Activated CD4-positive, alpha-beta T cell treated with anti-CD3 and anti-CD28 coated beads, Interleukin-2, amount 50 U/mL, for 4 hours (primary cell): ENCODE results near the gene KSR2.

Source experiments
- DNase-seq, 2 experiments: peaks; one replicate each; pipeline ENCODE4 v3.0.0-alpha.2; 2020

Gene KSR2

DNA sequence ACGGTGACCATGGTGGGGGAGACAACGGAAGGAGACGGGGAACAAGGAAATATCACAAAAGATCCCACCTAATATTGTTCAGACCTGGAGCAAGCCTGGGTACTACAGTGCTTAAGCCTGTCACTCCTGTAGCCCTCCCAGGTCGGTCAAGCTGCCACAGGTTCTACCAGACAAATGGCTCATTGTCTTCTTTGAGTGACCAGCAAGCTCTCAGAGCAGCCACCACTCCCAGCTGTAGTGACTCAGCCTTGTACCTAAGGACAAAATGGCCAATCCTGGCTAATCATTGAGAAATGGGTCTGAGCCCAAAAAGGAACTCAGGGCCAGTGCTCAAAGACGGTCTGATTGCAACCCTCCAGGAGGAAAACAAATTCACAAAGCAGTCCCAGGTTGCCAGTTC lies 368.9 kb downstream of the KSR2 start:
- DNase-seq = no peak

DNA sequence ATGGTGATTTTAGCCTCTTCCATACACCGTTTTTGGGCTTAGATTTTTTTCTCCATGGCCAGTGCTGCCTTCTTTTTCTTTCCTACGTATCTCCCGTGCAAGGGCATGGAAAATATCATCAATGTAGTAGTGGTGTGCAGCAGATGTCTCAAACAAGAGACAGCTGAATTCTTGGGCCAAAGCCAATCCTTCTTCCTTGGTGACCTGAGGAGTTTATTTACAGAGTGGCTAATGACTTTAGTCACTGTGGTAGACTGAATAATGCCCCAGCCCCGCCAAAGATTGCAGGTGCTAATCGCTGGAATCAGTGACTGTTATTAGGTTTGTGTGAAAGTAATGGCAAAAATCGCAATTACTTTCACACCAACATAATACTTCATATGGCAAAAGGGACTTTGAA lies 371.8 kb downstream of the KSR2 start:
- DNase-seq = no peak

DNA sequence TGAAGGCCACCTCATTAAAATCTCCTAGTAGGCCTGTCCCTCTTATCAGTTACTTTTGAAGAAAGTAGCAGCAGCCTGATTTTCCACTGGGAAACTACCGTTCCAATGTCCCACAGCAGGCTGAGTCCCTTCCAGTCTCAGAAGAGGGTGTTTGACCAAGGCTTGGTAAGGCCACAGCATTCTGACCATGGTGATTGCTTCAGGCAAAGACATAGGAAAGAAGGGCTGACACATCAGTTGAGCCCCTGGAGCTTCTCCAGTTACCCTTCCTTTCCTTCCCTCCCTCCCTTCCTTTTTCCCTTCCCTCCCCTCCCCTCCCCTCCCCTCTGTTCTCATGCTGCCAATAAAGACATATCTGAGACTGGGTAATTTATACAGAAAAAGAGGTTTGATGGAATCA lies 373.0 kb downstream of the KSR2 start:
- DNase-seq = no peak

DNA sequence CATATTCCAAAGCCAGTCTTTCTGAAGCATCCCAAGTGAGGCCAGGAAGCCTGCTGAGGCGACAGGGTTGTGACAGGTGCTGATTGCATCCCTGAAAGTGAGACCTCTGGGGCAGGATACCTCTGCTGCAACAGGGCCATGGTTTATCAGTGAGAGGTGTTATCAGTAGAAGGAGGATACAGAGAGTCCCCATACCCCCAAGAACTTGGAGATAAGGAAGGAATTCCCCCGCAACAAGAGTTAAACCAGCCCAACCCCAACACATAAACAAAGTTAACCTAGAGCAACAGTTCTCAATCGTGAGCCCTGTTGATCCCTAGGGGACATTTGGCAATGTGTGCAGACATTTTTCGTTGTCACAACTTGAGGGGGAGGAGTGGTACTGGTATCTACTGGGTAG lies 374.3 kb downstream of the KSR2 start:
- no peak for DNase-seq

DNA sequence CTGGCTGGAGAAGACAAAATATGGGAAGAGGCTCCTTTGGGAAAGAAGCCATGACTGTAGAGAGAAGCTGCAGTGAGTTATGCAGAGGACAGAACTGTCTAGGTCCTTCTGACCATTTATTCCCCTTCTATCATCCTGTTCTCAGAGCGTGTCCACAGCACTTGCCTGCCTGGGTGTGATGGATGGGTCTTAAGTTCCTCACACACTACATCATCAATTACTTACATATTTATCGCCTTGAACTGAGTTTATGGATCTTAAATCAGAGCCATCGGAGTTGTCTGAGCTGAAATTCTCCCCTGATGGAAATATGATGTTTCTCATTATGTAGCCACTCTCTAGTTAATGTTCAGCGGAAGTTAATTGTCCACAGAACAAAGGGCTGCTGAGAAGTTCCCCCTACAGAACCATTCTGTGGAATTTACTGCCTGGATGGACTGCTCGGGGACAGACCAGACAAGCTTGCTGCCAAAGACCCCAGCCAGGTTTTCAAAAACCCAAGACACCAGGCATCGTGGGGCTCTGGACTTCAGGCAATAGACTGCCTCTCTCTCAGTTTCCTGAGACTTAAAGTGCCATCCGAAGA lies 374.9 kb downstream of the KSR2 start:
- DNase-seq = no peak

DNA sequence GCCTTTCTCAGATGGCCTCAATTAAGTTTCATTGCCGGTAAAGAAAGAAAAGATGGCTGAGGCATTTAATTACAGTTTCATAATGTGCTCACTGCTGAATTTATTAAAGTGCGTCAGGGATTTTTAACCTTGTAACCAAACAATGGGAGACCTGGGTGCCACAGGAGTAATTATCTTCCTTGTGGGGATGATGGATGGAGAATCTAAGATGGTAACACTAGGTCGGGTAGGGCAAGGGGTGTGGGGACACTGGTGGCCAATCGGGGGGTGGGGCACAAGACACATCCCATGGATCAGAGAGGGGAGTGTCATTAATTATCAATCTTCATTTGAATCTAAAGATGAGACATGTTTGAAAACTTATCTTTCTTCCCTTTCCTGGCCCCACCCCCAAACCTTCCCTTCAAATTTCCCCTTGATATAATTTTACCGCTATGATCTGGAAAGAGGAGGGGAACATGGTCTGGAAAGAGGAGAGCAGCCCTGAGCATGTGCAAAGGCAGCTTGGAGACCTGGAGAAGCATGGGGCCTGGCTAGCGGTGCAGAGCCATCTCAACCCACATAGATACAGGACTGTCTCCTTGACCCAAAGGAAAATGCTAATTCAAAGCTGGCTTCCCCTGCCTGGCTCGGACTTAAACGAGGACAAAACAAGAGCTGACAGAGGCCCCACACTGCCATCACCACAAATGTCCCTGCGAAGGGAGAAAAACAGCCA lies 376.0 kb downstream of the KSR2 start:
- no peak for DNase-seq

DNA sequence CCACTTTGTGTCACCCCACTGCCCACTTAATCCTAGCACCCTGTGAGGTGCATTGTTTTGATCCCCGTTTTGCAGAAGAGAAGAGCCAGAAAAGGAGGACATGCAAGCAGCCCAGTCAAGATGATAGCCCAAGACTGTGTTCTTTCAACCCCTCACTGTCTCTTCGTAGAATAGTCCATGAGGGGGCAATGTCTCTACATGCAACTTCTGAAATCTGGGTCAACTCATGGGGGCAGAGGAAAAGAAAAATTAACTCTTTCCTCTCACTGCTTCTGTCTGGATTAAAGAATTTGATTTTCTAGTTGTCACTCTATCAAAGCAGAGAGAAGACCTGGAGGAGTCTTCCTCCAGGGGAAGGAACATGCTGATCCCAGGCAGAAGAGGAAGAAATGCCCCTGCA lies 377.8 kb downstream of the KSR2 start:
- no peak for DNase-seq

DNA sequence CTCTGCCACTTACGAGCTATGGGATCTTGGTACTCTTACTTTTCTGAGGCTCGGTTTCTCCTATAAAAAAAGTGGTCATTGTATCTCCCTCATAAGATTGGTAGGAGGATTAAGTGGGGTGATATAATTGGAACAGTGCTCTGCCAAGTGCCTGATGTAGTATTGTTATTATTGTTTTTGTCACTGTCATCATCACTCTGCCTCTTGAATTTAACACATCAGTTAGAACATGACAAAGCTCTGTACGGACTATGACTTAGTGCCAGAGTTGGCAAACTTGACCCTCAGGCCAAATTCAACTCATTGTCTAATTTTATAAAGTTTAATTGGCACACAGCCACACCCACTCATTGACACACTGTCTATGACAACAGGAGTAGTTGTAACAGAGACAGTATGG lies 378.4 kb downstream of the KSR2 start:
- no peak for DNase-seq

DNA sequence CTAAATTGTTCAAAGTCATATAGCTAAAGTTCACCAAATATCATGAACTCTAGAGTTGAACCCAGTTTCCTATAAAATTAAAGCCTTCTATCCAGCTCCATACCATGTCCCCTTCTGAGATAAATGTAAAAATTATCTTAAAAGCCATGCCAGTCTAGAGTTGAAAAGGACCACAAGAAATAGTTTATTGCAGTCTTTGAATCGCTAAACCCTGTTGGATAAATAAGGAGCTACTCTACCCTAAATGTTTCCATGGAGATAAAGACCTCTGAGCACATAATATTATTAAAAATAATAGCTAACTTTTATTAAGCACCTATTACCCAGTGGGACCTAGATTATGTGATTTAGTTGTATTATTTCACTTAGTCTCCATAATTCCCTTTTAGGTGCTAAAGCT lies 379.8 kb downstream of the KSR2 start:
- DNase-seq = no peak

DNA sequence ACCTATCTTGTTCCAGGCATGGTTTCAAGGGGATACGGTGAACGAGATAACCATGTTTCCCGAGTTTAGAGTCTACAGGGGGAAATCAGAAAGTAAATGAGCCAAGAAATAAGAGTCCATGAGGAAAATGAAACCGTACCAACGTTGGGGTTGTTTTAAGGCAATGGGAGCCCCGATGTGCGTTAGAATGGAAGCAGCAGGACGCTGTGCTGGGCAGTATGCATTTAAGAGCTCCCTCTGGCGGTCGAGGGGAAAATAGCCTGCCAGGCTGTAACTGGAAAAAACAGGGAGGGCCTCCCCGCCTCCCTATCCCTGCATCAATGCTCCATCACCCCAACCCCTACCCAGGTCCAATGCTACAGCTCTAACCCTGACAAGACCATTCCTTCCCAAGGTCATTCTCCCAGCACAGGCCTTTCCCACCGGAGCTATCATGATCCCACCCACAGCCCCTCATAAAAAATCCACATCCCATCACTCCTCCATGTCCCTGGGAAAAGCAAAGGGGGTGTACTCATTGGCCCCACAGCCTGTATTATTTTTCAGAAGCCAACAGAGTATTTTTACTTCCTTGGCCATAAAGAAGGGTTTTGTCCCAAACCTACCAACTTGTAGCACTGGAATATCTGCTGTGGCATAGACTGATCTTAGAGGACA lies 381.0 kb downstream of the KSR2 start:
- peak; percentile 4 to 7 for DNase-seq

DNA sequence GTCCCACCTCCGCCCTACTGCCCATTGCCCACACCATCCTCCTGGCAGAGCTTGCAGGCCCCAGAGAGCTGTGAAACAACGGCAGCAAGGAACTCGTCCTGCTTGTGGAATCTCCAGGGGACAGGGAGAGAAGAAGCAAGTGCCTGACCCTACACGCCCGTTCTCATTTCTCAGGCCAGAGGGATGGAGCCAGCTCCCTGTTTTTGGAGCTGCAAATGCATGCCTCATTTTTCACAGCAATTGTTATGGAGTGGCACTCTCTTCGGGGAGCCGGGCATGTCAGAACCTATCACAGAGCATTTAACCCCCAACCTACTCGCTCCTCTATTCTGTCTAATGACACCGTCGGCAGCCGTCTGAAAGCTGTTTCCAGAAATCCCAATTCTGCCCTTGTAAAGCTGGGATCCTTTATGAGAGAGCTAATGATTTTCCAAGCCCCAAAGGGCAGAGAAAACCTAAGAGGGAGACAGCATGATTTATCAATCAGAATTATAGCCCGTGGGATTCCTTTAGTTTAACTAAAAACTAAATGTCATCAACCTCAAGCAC lies 385.0 kb downstream of the KSR2 start:
- DNase-seq = no peak

DNA sequence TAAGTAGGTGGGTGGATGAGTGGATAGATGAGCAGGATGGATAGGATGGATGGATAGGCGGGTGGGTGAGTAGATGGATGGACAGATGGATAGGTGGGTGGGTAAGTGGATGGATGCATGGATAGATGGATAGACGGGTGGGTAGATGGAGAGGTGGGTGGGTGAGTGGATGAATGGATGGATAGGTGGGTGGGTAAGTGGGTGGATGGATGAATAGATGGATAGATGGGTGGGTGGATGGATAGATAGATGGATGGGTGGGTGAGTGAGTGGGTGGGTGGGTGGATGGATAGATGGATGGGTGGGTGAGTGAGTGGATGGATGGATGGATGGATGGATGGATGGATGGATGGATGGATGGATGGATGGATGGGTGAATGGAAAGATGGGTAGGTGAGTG lies 385.7 kb downstream of the KSR2 start:
- no peak for DNase-seq

DNA sequence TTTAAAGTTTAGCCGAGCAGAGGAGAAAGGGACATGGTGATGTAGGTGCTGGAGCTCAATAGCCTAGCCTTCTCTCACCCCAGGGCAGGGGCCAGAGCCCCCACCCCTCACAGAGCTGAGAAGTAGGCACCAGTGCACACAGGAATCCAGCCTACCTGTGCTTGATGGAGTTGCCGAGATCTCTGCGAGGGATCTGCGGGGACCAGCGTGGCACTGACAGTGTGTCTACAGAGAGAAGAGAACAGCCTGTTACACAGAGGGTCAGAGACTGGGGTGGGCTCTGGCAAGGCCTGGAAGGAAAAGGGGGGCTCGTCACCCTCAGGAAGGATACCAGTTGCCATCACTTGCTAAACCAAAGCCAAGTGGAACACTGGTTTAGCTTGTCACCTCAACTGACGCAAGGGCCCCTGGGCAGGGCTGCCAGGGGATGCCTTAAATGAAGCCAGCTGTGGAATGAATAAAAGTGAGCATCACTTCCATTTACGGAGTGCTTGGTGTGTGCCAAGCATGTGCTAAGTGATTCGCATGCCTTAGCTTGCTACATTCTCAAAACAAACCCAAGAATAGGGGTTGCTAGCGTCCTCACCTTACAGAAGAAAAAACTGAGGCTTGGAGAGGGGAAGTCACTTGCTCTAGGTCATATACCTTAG lies 386.5 kb downstream of the KSR2 start:
- DNase-seq = no peak

DNA sequence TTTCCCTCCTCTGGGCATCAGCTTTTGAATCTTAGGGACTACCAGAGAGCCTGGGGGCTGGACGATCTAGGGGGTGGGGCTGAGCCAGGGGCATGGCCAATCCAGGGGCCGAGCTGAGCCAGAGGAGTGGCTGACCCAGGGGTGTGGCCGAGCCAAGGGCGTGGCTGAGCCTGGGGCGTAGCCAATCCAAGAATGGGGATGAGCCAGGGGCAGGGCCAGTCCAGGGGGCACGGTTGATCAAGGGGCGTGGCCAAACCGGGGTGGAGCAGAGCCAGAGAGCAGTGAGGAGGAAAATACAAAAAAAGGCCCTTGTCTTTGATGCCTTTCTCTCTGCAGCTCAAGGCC lies 388.1 kb downstream of the KSR2 start:
- no peak for DNase-seq

DNA sequence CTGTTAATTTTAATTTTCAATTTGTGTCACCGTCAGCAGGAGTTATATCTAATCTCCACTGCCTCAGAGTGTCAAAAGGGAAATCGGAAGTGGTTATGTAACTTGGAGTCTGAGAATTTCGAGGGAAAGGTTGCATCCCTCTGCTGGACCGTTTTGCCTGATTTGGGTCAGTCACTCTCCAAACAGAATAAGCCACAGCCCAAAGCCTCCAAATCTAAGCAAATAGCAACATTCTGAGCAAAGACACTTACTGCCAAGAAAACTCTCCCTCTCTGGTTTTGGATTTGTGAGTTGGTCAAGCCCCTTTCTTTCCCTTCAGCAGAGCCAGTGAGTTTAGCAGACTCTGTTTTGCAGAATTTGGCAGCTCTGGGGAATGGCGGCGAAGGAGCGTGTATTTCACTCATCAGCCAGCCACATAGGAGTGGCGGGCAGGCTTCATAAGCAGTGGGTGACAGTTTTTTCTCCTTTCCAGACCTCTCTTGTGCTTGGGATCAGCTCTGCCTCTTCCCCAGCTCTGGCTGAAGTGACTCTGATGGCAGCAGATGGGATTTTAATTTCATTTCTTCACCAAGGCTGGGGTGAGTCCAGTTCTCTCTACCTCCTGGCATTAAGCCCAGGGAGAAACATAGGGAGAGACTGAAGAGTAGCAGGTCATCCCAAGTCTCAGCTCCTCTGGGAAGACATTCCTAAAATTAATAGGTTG lies 388.6 kb downstream of the KSR2 start:
- no peak for DNase-seq

DNA sequence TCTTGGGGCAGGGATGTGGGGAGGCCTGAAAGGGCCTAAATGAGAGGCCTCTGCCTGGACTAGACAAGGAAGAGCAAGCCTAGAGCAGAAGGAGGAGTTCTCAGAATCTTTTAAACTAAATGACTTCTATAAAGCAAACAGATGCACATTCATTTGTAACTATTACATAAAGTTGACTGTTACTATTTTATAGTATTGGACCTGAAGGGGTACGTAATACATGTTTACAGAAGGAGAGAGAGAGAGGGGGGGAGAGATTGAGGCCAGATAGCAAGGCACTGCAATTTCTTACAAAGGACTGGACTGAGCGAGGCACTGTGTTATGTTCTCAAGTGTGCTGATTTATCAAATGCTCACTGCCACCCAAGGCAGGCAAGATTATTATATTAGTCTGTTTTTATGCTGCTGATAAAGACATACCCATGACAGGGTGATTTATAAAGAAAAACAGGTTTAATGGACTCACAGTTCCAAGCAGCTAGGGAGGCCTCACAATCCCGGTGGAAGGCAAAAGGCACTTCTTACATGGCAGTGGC lies 391.6 kb downstream of the KSR2 start:
- DNase-seq = no peak

DNA sequence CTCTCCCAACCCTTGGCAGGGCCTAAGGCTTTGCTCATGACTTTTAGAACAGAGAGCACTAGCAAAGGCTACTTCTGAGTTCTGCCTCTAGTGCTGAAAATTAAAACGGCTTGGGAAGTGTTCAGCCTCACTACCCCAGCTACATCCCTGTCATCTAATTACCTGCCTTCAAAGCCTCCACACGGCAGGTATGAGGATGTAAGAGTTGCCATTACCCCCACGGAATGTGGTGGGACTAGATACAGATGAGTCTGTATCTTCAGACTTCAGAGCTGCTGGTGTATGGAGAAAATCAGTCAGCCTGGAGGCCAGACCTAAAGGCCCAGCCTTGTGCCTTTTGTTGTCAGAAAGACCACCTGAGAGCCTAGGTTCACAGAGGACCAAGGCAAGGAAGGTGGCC lies 392.7 kb downstream of the KSR2 start:
- DNase-seq = no peak

DNA sequence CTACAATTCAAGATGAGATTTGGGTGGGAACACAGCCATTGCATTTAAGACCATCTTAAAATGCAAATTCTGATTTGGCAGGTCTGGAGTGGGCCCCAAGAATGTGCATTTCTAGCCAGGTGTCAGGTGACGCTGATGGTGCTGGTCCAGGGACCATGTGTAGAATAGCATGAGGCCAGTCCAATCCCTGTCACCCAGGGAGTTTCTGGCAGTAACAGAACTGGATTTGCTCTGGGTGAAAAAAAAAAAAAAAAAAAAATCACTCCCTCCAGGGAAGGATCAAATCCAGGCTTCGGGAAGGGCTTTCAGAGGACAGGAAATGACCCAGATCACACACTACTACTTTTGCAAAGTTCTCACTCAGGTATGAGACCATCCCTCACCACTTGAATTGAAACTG lies 394.1 kb downstream of the KSR2 start:
- no peak for DNase-seq

DNA sequence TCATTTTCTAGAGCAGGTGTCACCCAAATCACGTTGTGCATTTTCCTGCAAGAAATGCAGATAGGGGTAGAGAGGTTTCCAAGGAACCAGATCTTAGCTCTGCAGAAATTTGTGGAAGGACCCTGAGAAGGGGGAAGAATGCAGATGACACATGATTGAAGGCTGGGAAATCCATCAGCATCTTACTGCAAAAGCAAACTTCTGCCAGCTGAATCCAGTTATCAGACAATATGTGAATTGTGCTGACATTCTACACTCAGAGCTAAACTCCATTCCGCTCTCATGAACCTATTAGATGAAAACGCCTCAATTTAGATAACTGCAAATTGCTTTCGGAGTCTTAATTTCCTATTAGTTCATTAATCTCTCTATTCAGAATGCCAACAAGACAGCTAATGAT lies 396.0 kb downstream of the KSR2 start:
- no peak for DNase-seq

DNA sequence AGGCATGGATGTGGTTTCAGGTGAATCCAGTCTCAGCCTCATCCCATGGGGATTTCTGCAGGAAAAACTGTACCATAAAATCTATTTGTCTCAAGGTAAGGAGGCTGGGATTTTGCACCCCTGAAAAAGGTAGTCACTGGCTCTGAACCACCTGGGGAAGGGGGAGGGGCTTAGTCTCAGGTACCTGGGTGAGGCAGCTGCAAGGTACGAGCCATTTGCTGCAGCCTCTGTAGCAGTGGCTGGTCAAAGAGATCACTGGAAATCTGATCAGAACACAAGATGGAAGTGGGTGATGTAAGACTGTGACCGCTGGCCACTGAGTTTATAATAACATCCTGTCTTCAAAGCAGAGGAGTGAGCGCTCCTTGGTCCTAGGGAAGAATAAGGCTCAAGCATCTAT lies 397.5 kb downstream of the KSR2 start:
- no peak for DNase-seq

DNA sequence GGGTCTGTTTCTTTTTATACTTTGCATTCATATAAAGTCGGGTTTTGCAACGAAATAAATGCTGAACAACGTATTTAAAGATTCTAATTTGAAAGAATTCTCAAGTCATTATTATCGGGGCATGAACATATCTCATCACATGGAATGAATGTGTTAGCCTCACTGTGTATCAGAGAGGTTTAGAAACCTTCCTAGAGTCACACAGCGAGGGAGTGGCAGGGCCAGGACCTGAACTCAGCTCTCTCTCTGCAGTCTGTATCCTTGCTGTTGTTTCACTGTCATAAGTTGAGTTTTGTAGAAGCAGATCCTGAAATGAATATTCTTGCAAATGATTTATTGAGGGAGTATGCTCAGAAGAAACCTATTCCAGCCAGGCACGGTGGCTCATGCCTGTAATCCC lies 398.2 kb downstream of the KSR2 start:
- no peak for DNase-seq

DNA sequence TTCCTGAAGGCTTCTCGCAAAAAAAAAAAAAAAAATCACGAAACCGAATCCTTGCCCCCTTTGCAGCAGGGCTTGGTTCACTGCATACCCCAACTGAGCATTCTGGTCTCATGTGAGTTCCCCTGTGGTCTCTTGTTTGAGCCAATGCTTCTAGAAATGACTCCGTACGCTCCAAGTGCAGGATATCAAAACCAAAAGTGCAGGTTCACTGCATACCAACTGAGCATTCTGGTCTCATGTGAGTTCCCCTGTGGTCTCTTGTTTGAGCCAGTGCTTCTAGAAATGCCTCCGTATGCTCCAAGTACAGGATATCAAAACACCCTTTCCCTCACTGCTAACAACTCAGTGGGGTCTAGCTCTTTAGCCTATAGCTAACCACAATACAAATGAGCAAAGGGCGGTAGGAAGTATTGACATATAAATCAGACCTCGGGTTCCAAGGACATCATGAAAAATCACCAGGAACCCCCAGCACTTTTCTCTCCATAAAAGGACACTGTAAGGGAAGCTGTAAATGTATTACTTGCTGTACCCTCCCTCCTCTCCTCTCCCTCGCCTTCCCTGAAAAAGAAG lies 401.1 kb downstream of the KSR2 start:
- no peak for DNase-seq

DNA sequence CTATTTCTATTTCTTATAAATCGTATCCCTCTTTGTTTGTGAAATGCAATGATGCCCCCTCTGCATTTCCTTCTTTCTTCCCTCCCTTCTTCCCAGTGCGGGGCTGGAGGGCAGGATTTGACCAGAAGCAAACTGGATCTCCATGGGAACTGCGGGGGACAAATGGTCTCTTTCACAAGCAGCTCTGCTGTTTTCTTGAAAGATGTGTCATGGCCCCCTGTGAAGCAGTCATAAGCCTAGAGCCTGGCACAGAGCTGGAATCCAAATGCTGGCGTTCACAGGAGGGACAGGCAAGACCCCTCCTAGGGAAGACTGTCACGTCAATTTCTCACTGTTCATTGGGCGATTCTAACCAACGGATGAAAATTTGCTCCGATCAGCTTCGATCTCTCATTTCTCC lies 403.9 kb downstream of the KSR2 start:
- no peak for DNase-seq
